Activated CD4-positive, alpha-beta T cell treated with anti-CD3 and anti-CD28 coated beads for 36 hours (primary cell): ENCODE results near the gene GREB1. TPM values are rescaled to one million over a fixed set of nuclear protein-coding genes. Genes with fewer than 3 reads are reported as not detected.
A peak's percentile ranks its signal among the peaks of the same experiment; 100 is the strongest.

Experiments
- ATAC-seq: fragments of 200-7000 bp; cut with Tn5 transposase; one replicate; pipeline ENCODE4 v1.10.0; 2021; ENCODE audit warnings: mild to moderate bottlenecking, moderate library complexity
- CTCF ChIA-PET: fragments of 350-600 bp; sonication (Branson Sonifier 250); formaldehyde crosslinking; loops from one replicate; lab custom pipeline; 2021; ENCODE audit warnings: antibody characterized with exemption; lab: Charles Lee
- POLR2A ChIA-PET: fragments of 350-600 bp; sonication (Branson Sonifier 250); formaldehyde crosslinking; loops from one replicate; lab custom pipeline; 2021; ENCODE audit warnings: antibody characterized with exemption, inconsistent platforms; lab: Charles Lee
- DNase-seq: peaks from one replicate; pipeline ENCODE4 v3.0.0-alpha.2; 2020
- H3K27ac Mint-ChIP-seq: one replicate; pipeline ENCODE4 v1.8.0; 2021; ENCODE audit warnings: mixed read lengths
- H3K27me3 Mint-ChIP-seq: one replicate; pipeline ENCODE4 v1.8.0; 2021; ENCODE audit warnings: mixed read lengths
- H3K36me3 Mint-ChIP-seq: one replicate; pipeline ENCODE4 v1.8.0; 2021; ENCODE audit warnings: low read depth, mixed read lengths
- H3K4me1 Mint-ChIP-seq: one replicate; pipeline ENCODE4 v1.8.0; 2021; ENCODE audit warnings: mixed read lengths
- H3K4me3 Mint-ChIP-seq: one replicate; pipeline ENCODE4 v1.8.0; 2021; ENCODE audit warnings: mild to moderate bottlenecking, moderate library complexity, mixed read lengths
- H3K9me3 Mint-ChIP-seq: one replicate; pipeline ENCODE4 v1.8.0; 2021; ENCODE audit warnings: low read depth, mixed read lengths
- intact Hi-C, 2 experiments: fragments of 100-400 bp; cut with DNase I in 1 of 2; cut with micrococcal nuclease in 1 of 2; formaldehyde crosslinking; loops; one replicate each; pipeline versions ENCODE4 v1.14.2 to v1.15.1; 2022 to 2024; cut with DNase I, micrococcal nuclease
- total RNA-seq, 2 experiments: library from RNA; stranded (reverse); gene quantifications; one replicate each; pipeline ENCODE4 v1.2.3, GENCODE V29; 2021

GREB1 gene
- total RNA-seq, 2 experiments from 2014 or later = 0.57 to 0.65 TPM

GRCh38 chr2:11617984-11618707, 84.3 kb downstream of the GREB1 start:
- Mint-ChIP-seq H3K4me1 (no peaks in the 10 kb centered on the region), H3K4me3 (no peak overlapping the region), H3K27me3 (no peaks in the 10 kb centered on the region), H3K27ac (no peak overlapping the region), H3K36me3 (no peaks in the 10 kb centered on the region), H3K9me3 (no peaks in the 10 kb centered on the region)
- DNase-seq (no peak), ATAC-seq (no peak)
- POLR2A ChIA-PET = no interaction called here
- intact Hi-C loops = no loop called here
- CTCF ChIA-PET = no interaction called here

- H3K9me3 Mint-ChIP-seq = no peaks in the 10 kb centered on the region
- POLR2A ChIA-PET = no interaction called here
These were observed 84.8 kb downstream of the GREB1 start for GRCh38 chr2:11618708-11619062.

GRCh38 chr2:11621410-11621809, 87.6 kb downstream of the GREB1 start:
- no peak overlapping the region for H3K4me3 Mint-ChIP-seq
- H3K27me3 Mint-ChIP-seq = no peaks in the 10 kb centered on the region
- intact Hi-C loops = no loop called here
- DNase-seq (no peak), ATAC-seq (no peak)
- POLR2A ChIA-PET = no interaction called here
- H3K36me3 Mint-ChIP-seq = no peaks in the 10 kb centered on the region
- CTCF ChIA-PET = interaction anchor here (0.6 kb wide), 1 partner anchor 207 kb away, joined by 4 read pairs; no protein-coding TSS in a partner anchor
- peaks cover 4% of the 10 kb centered on the region for H3K4me1 Mint-ChIP-seq
- H3K27ac Mint-ChIP-seq = no peak overlapping the region
- no peaks in the 10 kb centered on the region for H3K9me3 Mint-ChIP-seq

More at GRCh38 chr2:11618708-11619062, 84.8 kb downstream of the GREB1 start:
- ATAC-seq (no peak), DNase-seq (no peak)
- CTCF ChIA-PET = no interaction called here
- intact Hi-C loops = no loop called here
- H3K36me3 Mint-ChIP-seq = no peaks in the 10 kb centered on the region
- H3K4me3 Mint-ChIP-seq = no peak overlapping the region
- H3K27me3 Mint-ChIP-seq = no peaks in the 10 kb centered on the region
- no peaks in the 10 kb centered on the region for H3K4me1 Mint-ChIP-seq
- H3K27ac Mint-ChIP-seq = no peak overlapping the region

DNA sequence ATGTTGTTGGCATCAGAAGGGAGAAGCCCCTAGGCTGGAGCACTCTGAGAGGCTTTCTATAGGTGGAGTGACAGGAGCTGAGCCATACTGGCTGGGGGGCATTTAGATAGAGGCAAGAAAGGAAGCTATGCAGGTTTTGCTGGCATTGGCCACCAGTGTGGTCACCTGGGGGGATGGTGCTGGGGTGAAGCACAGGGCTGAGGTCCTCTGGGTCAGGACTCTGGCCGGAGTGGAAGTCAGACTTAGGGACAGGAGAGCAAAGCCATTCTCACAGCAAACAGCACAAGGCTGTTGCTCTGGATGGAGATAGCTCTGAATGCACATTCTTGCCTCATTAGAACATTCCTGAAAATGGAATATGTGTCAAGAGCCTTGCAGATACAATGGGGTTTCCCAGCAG, 88.8 kb downstream of the GREB1 start:
- H3K27me3 Mint-ChIP-seq = no peaks in the 10 kb centered on the region

DNA sequence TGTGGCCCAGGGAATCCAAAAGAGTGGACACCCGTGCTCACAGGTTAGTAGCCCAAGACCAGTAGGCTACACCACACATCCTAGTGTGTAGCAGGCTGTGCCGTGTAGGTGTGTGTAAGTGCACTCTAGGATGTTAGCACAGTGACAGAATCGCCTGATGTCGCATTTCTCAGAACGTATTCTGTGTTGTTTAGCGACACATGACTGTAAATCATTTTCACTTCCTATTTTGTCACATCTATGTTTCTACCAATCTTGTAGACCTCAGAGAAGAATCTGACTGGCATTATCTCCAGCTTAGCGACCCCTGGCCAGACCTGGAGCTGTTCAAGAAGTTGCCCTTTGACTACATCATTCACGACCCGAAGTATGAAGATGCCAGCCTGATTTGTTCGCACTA, 91.0 kb downstream of the GREB1 start:
- DNase-seq (no peak), ATAC-seq (no peak)
- ChIA-PET POLR2A (no interaction called here), CTCF (interaction anchor here (0.7 kb wide), 1 partner anchor 13 kb away, joined by 3 read pairs; no protein-coding TSS in a partner anchor)
- no peak overlapping the region for H3K27ac Mint-ChIP-seq
- peaks cover 4% of the 10 kb centered on the region for H3K4me1 Mint-ChIP-seq
- no peaks in the 10 kb centered on the region for H3K27me3 Mint-ChIP-seq
- H3K9me3 Mint-ChIP-seq = peaks cover 4% of the 10 kb centered on the region
- intact Hi-C loops = no loop called here
- no peaks in the 10 kb centered on the region for H3K36me3 Mint-ChIP-seq
- no peak overlapping the region for H3K4me3 Mint-ChIP-seq

More for the DNA sequence above, 88.8 kb downstream of the GREB1 start:
- DNase-seq (no peak), ATAC-seq (no peak)
- peaks cover 4% of the 10 kb centered on the region for H3K4me1 Mint-ChIP-seq
- no peak overlapping the region for H3K4me3 Mint-ChIP-seq
- intact Hi-C loops = no loop called here
- no peak overlapping the region for H3K27ac Mint-ChIP-seq
- no peaks in the 10 kb centered on the region for H3K36me3 Mint-ChIP-seq
- POLR2A ChIA-PET = no interaction called here
- CTCF ChIA-PET = interaction anchor here (0.6 kb wide), 1 partner anchor 66 kb away, joined by 3 read pairs; no protein-coding TSS in a partner anchor
- H3K9me3 Mint-ChIP-seq = peaks cover 4% of the 10 kb centered on the region

DNA sequence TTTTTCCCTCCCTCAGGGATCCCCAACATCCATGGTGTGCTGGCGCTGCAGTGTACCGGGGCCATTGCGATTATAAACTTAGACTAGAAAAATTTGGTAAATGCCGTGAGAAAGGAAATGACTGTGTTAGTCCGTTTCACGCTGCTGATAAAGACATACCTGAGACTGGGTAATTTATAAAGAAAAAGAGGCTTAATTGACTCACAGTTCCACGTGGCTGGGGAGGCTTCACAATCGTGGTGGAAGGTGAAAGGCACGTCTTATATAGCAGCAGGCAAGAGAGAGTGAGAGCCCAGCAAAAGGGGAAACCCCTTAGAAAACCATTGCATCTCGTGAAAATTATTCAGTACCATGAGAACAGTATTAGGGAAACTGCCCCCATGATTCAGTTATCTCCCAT, 91.8 kb downstream of the GREB1 start:
- Mint-ChIP-seq H3K36me3 (no peaks in the 10 kb centered on the region), H3K4me3 (no peak overlapping the region), H3K27me3 (no peaks in the 10 kb centered on the region), H3K9me3 (peaks cover 4% of the 10 kb centered on the region), H3K4me1 (peaks cover 4% of the 10 kb centered on the region), H3K27ac (no peak overlapping the region)
- ATAC-seq = peak; percentile 65
- intact Hi-C loops = no loop called here
- ChIA-PET CTCF (no interaction called here), POLR2A (no interaction called here)
- DNase-seq = peak; percentile 51

- DNase-seq (no peak), ATAC-seq (no peak)
- no peaks in the 10 kb centered on the region for H3K36me3 Mint-ChIP-seq
- H3K4me1 Mint-ChIP-seq = peaks cover 4% of the 10 kb centered on the region
- H3K27me3 Mint-ChIP-seq = no peaks in the 10 kb centered on the region
- no peak overlapping the region for H3K4me3 Mint-ChIP-seq
- ChIA-PET POLR2A (no interaction called here), CTCF (no interaction called here)
- intact Hi-C loops = no loop called here
- H3K9me3 Mint-ChIP-seq = peaks cover 4% of the 10 kb centered on the region
- H3K27ac Mint-ChIP-seq = no peak overlapping the region
These were observed 94.8 kb downstream of the GREB1 start for GRCh38 chr2:11628675-11629074.

GRCh38 chr2:11629215-11629614, 95.4 kb downstream of the GREB1 start:
- H3K9me3 Mint-ChIP-seq = peaks cover 4% of the 10 kb centered on the region
- H3K4me3 Mint-ChIP-seq = no peak overlapping the region
- no peaks in the 10 kb centered on the region for H3K36me3 Mint-ChIP-seq
- ChIA-PET POLR2A (no interaction called here), CTCF (no interaction called here)
- intact Hi-C loops = no loop called here
- ATAC-seq = no peak
- DNase-seq = no peak
- peaks cover 4% of the 10 kb centered on the region for H3K4me1 Mint-ChIP-seq
- no peaks in the 10 kb centered on the region for H3K27me3 Mint-ChIP-seq
- H3K27ac Mint-ChIP-seq = no peak overlapping the region

- Mint-ChIP-seq H3K27me3 (no peaks in the 10 kb centered on the region), H3K9me3 (peaks cover 4% of the 10 kb centered on the region), H3K4me1 (peaks cover 4% of the 10 kb centered on the region), H3K27ac (no peak overlapping the region), H3K36me3 (no peaks in the 10 kb centered on the region), H3K4me3 (no peak overlapping the region)
- intact Hi-C loops = no loop called here
- ChIA-PET CTCF (no interaction called here), POLR2A (no interaction called here)
- ATAC-seq (no peak), DNase-seq (no peak)
These were observed 96.0 kb downstream of the GREB1 start for GRCh38 chr2:11629851-11630250.

GRCh38 chr2:11630855-11631254, 97.0 kb downstream of the GREB1 start:
- DNase-seq = no peak
- no peaks in the 10 kb centered on the region for H3K36me3 Mint-ChIP-seq
- intact Hi-C loops = no loop called here
- ChIA-PET POLR2A (no interaction called here), CTCF (interaction anchor here (0.6 to 1.0 kb wide), 3 partner anchors 11 to 181 kb away, joined by 3 to 4 read pairs (median 3); no protein-coding TSS in a partner anchor)
- H3K9me3 Mint-ChIP-seq = peaks cover 4% of the 10 kb centered on the region
- no peak overlapping the region for H3K4me3 Mint-ChIP-seq
- no peaks in the 10 kb centered on the region for H3K4me1 Mint-ChIP-seq
- H3K27me3 Mint-ChIP-seq = no peaks in the 10 kb centered on the region
- ATAC-seq = no peak
- H3K27ac Mint-ChIP-seq = no peak overlapping the region

- no peak for ATAC-seq
- intact Hi-C loops = no loop called here
- no peak for DNase-seq
- Mint-ChIP-seq H3K9me3 (peaks cover 4% of the 10 kb centered on the region), H3K4me1 (no peaks in the 10 kb centered on the region), H3K4me3 (no peak overlapping the region), H3K36me3 (no peaks in the 10 kb centered on the region), H3K27me3 (peaks cover 2% of the 10 kb centered on the region), H3K27ac (no peak overlapping the region)
- CTCF ChIA-PET = interaction anchor here (0.6 to 0.7 kb wide), 2 partner anchors 12 to 181 kb away, joined by 3 to 4 read pairs; no protein-coding TSS in a partner anchor
- POLR2A ChIA-PET = no interaction called here
These were observed 97.6 kb downstream of the GREB1 start for GRCh38 chr2:11631462-11631861.

- intact Hi-C loops = no loop called here
- no peak overlapping the region for H3K4me3 Mint-ChIP-seq
- peaks cover 4% of the 10 kb centered on the region for H3K27me3 Mint-ChIP-seq
- no peak overlapping the region for H3K27ac Mint-ChIP-seq
- no peaks in the 10 kb centered on the region for H3K36me3 Mint-ChIP-seq
- ChIA-PET CTCF (no interaction called here), POLR2A (no interaction called here)
- H3K4me1 Mint-ChIP-seq = no peaks in the 10 kb centered on the region
- DNase-seq = no peak
- H3K9me3 Mint-ChIP-seq = no peaks in the 10 kb centered on the region
- no peak for ATAC-seq
These were observed 100.2 kb downstream of the GREB1 start for GRCh38 chr2:11633923-11634478.
